DND-41 (cell line): ENCODE data around the gene NAP1L4.

Experiments used
- CTCF ChIP-seq: IDR thresholded peaks from 2 replicates; pipeline ENCODE4 v1.5.1; 2012; ENCODE audit warnings: borderline replicate concordance, low read length, moderate library complexity, mild to moderate bottlenecking; ENCODE audit not compliant: poor library complexity, severe bottlenecking; ENCODE audit errors: extremely low read depth
- EZH2 ChIP-seq: IDR thresholded peaks from 3 replicates; pipeline ENCODE4 v1.6.1; 2012; ENCODE audit warnings: borderline replicate concordance, low read depth, mild to moderate bottlenecking, moderate library complexity, low read length, inconsistent platforms; ENCODE audit not compliant: severe bottlenecking

GRCh38 chr11:2942447-2942846 lies 49.7 kb downstream of the NAP1L4 start:
- TF ChIP-seq CTCF (no peak), EZH2 (no peak)
